Measurements from ENCODE around the gene EXOC2. TPM values are rescaled to one million over a fixed set of nuclear protein-coding genes. Genes with fewer than 3 reads are reported as not detected.

The EXOC2 gene
- total and polyA plus RNA-seq, 10 of the 15 experiments (the other 5 are each of a cell fraction or from before 2014, with no cell fraction given) = 8.7 to 32.8 (median 20.7) TPM

DNA sequence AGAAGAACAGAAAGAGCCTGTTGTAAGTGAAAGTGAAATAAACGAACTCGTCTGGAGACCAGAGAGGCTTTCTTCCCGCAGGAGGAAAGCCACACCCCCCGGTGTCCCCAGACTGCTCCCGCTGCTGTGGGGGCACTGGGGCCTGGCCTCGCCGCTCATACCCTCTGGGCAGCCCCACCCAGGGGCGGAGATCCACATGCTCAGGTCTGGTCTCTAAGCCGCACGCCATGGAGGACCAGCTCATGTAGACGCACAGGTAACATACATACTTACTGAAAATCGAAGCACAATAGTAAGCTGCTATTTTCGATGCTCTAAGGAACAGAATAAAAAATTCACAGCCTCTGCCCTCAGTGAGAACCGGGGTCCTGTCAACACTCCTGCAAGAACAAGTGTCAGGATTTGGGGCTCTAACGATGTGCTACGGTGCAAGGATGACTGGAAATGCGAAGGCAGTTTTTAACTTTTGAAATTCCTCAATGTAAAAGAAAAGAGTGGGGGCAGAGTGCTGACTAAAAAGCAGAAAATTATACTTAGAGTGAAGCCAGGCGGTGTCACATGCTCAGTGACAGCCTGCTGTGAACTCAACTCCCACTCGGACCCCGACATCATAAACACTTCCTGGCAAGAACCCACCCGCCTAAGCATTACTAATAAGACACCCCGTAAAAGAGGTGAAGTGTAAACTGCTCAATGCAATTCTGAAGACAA, 190.9 kb downstream of the EXOC2 start (continued):
- TF ChIP-seq RCOR1 (conservative IDR thresholded peaks at IDR 0.05; ENCODE audit: low read depth, low read length) (no peak), POU2F2 (IDR thresholded peaks at IDR 0.05; ENCODE audit: borderline replicate concordance, low read depth, low read length) (no peak), WRNIP1 (IDR thresholded peaks at IDR 0.05; ENCODE audit: borderline replicate concordance, low read depth, low read length) (no peak), SPI1 (IDR thresholded peaks at IDR 0.05; ENCODE audit: borderline replicate concordance, insufficient read depth, low read depth, low read length) (no peak), PAX5 (IDR thresholded peaks at IDR 0.05; ENCODE audit: borderline replicate concordance, low read depth, low read length) (no peak), TARDBP (IDR thresholded peaks at IDR 0.05; ENCODE audit: borderline replicate concordance) (no peak), RAD51 (IDR thresholded peaks at IDR 0.05) (peak; percentile 70; the same call in 1 of the 2 replicates), RB1 (IDR thresholded peaks at IDR 0.05; ENCODE audit: borderline replicate concordance) (no peak), LARP7 (IDR thresholded peaks at IDR 0.05) (no peak), GATAD2B (conservative IDR thresholded peaks at IDR 0.05; ENCODE audit: low read depth) (0 out of 2 replicates have a peak, but pooled peaks have one; percentile 54), CBX5 (IDR thresholded peaks at IDR 0.05; ENCODE audit: low read depth) (no peak), RFX5 (IDR thresholded peaks at IDR 0.05; ENCODE audit: low read depth, low read length) (no peak), NBN (IDR thresholded peaks at IDR 0.05) (0 out of 2 replicates have a peak, but pooled peaks have one; percentile 20), POLR2A (IDR thresholded peaks at IDR 0.05; ENCODE audit: low read depth, low read length) (no peak), SP1 (IDR thresholded peaks at IDR 0.05; ENCODE audit: low read depth, low read length) (no peak), STAT3 (IDR thresholded peaks at IDR 0.05; ENCODE audit: low read depth, low read length) (no peak), PML (IDR thresholded peaks at IDR 0.05; ENCODE audit: low read length) (no peak), DPF2 (IDR thresholded peaks at IDR 0.05) (peak; percentile 44; the same call in 1 of the 2 replicates), MEF2A (IDR thresholded peaks at IDR 0.05; ENCODE audit: insufficient read depth, low read depth, low read length) (0 out of 2 replicates have a peak, but pooled peaks have one; percentile 32), NFYA (IDR thresholded peaks at IDR 0.05; ENCODE audit: borderline replicate concordance, low read depth, low read length) (no peak), SMAD1 (IDR thresholded peaks at IDR 0.05; ENCODE audit: low read depth, partially characterized antibody) (no peak), EGR1 (IDR thresholded peaks at IDR 0.05; ENCODE audit: borderline replicate concordance in 1 of 2, low read depth in 2 of 2, low read length in 2 of 2) (no peak), ESRRA (IDR thresholded peaks at IDR 0.05; ENCODE audit: low read length) (no peak), SMARCA5 (IDR thresholded peaks at IDR 0.05) (no peak), MYB (IDR thresholded peaks at IDR 0.05; ENCODE audit: borderline replicate concordance, low read depth, low read length) (no peak)
- TF ChIP-seq, protein P1, sequence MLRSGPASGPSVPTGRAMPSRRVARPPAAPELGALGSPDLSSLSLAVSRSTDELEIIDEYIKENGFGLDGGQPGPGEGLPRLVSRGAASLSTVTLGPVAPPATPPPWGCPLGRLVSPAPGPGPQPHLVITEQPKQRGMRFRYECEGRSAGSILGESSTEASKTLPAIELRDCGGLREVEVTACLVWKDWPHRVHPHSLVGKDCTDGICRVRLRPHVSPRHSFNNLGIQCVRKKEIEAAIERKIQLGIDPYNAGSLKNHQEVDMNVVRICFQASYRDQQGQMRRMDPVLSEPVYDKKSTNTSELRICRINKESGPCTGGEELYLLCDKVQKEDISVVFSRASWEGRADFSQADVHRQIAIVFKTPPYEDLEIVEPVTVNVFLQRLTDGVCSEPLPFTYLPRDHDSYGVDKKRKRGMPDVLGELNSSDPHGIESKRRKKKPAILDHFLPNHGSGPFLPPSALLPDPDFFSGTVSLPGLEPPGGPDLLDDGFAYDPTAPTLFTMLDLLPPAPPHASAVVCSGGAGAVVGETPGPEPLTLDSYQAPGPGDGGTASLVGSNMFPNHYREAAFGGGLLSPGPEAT (IDR thresholded peaks at IDR 0.05; ENCODE audit: low read depth) = 0 out of 2 replicates have a peak, but pooled peaks have one; percentile 40
- TF ChIP-seq, protein P2, sequence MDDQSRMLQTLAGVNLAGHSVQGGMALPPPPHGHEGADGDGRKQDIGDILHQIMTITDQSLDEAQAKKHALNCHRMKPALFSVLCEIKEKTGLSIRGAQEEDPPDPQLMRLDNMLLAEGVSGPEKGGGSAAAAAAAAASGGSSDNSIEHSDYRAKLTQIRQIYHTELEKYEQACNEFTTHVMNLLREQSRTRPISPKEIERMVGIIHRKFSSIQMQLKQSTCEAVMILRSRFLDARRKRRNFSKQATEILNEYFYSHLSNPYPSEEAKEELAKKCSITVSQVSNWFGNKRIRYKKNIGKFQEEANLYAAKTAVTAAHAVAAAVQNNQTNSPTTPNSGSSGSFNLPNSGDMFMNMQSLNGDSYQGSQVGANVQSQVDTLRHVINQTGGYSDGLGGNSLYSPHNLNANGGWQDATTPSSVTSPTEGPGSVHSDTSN (IDR thresholded peaks at IDR 0.05; ENCODE audit: insufficient replicate concordance, low read depth, low read length) = no peak
- TF ChIP-seq, protein P3, sequence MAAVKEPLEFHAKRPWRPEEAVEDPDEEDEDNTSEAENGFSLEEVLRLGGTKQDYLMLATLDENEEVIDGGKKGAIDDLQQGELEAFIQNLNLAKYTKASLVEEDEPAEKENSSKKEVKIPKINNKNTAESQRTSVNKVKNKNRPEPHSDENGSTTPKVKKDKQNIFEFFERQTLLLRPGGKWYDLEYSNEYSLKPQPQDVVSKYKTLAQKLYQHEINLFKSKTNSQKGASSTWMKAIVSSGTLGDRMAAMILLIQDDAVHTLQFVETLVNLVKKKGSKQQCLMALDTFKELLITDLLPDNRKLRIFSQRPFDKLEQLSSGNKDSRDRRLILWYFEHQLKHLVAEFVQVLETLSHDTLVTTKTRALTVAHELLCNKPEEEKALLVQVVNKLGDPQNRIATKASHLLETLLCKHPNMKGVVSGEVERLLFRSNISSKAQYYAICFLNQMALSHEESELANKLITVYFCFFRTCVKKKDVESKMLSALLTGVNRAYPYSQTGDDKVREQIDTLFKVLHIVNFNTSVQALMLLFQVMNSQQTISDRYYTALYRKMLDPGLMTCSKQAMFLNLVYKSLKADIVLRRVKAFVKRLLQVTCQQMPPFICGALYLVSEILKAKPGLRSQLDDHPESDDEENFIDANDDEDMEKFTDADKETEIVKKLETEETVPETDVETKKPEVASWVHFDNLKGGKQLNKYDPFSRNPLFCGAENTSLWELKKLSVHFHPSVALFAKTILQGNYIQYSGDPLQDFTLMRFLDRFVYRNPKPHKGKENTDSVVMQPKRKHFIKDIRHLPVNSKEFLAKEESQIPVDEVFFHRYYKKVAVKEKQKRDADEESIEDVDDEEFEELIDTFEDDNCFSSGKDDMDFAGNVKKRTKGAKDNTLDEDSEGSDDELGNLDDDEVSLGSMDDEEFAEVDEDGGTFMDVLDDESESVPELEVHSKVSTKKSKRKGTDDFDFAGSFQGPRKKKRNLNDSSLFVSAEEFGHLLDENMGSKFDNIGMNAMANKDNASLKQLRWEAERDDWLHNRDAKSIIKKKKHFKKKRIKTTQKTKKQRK (IDR thresholded peaks at IDR 0.05; ENCODE audit: low read depth, low read length) = no peak
